Mucosa of stomach (tissue), 1 donor: ENCODE measurements around the gene CD79A.
A peak's percentile ranks its signal among the peaks of the same experiment; 100 is the strongest.

Experiments
- H3K27me3 ChIP-seq: one replicate; pipeline ENCODE4 v1.7.0; 2013; ENCODE audit warnings: mild to moderate bottlenecking, low read length; ENCODE audit not compliant: control insufficient read depth, insufficient read depth
- H3K36me3 ChIP-seq: one replicate; pipeline ENCODE4 v1.7.0; 2013; ENCODE audit warnings: low read length; ENCODE audit not compliant: control insufficient read depth, insufficient read depth
- H3K4me1 ChIP-seq: one replicate; pipeline ENCODE4 v1.7.0; 2013; ENCODE audit warnings: mild to moderate bottlenecking, low read length; ENCODE audit not compliant: control insufficient read depth, insufficient read depth
- H3K4me3 ChIP-seq: one replicate; pipeline ENCODE4 v1.7.0; 2013; ENCODE audit warnings: low read length
- H3K9ac ChIP-seq: one replicate; pipeline ENCODE4 v1.7.0; 2013; ENCODE audit warnings: mild to moderate bottlenecking, low read length, moderate library complexity
- H3K9me3 ChIP-seq: one replicate; pipeline ENCODE4 v1.7.0; 2013; ENCODE audit warnings: mild to moderate bottlenecking, low read length, moderate library complexity; ENCODE audit not compliant: control insufficient read depth
- donor health status: Pancreatic carcinoma.

The CD79A gene

DNA sequence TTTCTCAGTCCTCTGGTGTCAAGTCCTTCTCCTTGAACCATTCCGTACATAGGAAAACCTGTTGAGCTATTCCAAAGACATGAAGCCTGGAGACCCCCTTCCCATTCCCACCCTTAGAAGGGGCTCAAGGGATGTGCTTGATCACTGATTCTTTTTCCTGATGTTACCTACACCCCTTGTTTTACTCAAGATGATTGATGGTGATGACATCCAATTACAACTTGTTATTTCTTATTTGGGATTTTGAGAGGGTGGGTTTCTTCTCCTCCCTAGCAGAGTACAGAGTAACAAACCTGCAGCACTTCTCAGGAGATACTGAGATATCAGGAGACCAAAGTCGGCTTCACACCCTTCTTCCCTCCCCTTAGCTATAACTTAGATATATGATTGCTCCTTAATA is 23.7 kb upstream of the CD79A start:
- H3K27me3 ChIP-seq, result peaks cover 10% of the 10 kb centered on the region
- H3K36me3 ChIP-seq, result no peaks in the 10 kb centered on the region
- no peak overlapping the region for H3K9ac ChIP-seq
- H3K9me3 ChIP-seq, result no peaks in the 10 kb centered on the region
- no peak overlapping the region for H3K4me3 ChIP-seq
- no peaks in the 10 kb centered on the region for H3K4me1 ChIP-seq

DNA sequence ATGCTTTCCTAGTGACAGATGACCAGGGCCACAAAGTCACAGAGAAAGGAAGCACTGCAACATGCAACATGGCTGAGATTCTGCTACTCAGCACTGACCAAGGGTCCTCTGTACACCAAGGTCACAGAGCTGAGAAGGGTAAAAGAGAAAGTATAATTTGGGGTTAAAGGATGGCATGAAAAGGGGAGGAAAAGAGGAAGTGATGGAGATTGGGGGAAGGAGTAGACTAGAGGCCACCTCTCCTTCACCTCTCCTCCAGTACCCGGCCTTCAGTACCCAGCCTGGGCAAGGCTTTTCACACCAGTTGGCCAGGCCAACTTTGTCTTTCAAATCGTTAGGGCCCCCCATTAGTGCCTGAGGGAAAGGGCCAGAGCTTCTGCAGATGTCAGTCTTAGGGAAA is 23.3 kb upstream of the CD79A start:
- Histone ChIP-seq H3K4me3 (no peak overlapping the region), H3K4me1 (no peaks in the 10 kb centered on the region), H3K9me3 (no peaks in the 10 kb centered on the region), H3K27me3 (peaks cover 10% of the 10 kb centered on the region), H3K9ac (no peak overlapping the region), H3K36me3 (no peaks in the 10 kb centered on the region)

DNA sequence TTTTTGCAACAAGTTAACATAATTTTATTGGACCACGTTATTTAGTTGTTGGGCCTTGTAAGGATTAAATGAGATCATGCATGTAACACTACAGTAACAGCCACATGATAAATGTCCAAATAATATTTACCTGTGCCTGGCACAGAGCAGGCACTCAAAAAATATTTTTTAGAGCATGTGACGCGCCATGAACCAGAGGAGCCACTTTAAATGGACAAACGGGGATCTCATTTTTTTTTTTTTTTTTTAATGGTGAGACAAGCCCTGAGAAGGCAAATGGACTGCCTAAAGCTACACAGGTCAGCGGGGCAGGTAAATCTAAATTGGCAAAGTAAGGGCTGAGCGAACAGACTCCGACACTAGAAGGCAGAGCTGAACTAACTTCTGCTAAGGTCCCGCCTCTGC is 17.9 kb upstream of the CD79A start:
- H3K9ac ChIP-seq, result peak overlapping the region; percentile 11
- H3K4me1 ChIP-seq, result peaks cover 37% of the 10 kb centered on the region
- H3K36me3 ChIP-seq, result peaks cover 4% of the 10 kb centered on the region
- no peak overlapping the region for H3K4me3 ChIP-seq
- H3K9me3 ChIP-seq, result no peaks in the 10 kb centered on the region
- H3K27me3 ChIP-seq, result no peaks in the 10 kb centered on the region

DNA sequence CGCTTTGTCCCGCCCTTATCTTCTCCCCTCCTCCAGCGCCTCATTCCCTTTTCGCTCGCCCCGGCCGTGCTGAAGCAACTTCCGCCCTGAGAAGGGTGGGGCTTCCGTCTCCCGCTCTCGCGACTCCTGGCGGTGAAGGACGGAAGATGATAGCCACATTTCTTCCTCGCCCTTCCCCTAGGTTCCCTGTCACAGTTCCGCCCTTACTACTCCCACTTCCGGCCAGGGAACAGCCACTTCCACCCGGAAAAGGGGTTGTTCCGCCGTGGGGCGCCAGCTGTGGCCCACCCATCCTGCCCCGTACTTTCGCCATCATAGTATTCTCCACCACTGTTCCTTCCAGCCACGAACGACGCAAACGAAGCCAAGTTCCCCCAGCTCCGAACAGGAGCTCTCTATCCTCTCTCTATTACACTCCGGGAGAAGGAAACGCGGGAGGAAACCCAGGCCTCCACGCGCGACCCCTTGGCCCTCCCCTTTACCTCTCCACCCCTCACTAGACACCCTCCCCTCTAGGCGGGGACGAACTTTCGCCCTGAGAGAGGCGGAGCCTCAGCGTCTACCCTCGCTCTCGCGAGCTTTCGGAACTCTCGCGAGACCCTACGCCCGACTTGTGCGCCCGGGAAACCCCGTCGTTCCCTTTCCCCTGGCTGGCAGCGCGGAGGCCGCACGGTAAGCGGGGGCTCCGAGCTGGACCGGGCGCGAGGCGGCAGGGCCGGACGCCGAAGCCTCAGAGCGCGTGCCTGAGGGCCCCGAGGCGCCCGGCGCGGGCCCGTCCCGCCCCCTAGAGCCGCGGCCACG is 17.3 kb upstream of the CD79A start, which contains the start of gene RPS19:
RPS19 (plus strand) TSS at position 638 of the 801 bp plus-strand sequence. CDS start 520 bp downstream, outside the sequence.
- Histone ChIP-seq H3K9ac (peak within 1 kb of the TSS; percentile 94), H3K36me3 (peaks cover 9% of the 10 kb centered on the region), H3K9me3 (no peaks in the 10 kb centered on the region), H3K4me3 (peak within 1 kb of the TSS; percentile 72), H3K27me3 (no peaks in the 10 kb centered on the region), H3K4me1 (peaks cover 37% of the 10 kb centered on the region)

- peaks cover 37% of the 10 kb centered on the region for H3K4me1 ChIP-seq
- H3K36me3 ChIP-seq, result peaks cover 9% of the 10 kb centered on the region
- H3K9me3 ChIP-seq, result no peaks in the 10 kb centered on the region
- H3K4me3 ChIP-seq, result peak overlapping the region; percentile 72
- H3K27me3 ChIP-seq, result no peaks in the 10 kb centered on the region
- peak overlapping the region; percentile 94 for H3K9ac ChIP-seq
Observed at GRCh38 chr19:41860419-41861115, 16.5 kb upstream of the CD79A start.

DNA sequence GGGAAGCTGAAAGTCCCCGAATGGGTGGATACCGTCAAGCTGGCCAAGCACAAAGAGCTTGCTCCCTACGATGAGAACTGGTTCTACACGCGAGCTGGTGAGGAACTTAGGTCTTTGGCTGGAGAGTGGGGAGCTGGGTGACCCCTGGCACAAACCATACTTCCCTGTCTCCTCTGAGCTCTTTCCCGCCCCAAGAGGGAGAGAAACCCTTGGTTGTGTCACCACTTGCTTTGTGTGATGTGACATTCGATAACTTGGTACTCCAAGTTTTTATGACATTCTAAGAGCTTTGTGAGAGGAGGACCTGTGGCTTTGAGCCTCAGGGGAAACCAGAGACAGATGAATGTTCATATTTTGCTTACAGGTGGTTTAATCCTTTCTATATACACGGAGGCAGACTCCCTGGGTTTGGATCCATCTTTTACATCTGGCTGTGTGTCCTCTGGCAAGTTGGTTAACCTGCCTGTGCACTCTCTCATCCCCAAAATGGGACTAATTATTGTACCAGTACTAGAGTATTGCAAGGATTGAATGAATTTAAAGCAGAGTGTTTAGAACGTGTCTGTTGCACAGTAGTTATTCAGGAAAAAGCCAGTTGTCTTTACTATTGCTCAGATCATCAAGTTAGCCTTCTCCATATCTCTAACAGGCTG is 15.8 kb upstream of the CD79A start:
- Histone ChIP-seq H3K36me3 (peaks cover 9% of the 10 kb centered on the region), H3K4me1 (peaks cover 37% of the 10 kb centered on the region), H3K4me3 (peak overlapping the region; percentile 72), H3K9ac (peak overlapping the region; percentile 94), H3K9me3 (no peaks in the 10 kb centered on the region), H3K27me3 (no peaks in the 10 kb centered on the region)

- no peak overlapping the region for H3K4me3 ChIP-seq
- H3K9me3 ChIP-seq, result no peaks in the 10 kb centered on the region
- H3K4me1 ChIP-seq, result peaks cover 37% of the 10 kb centered on the region
- H3K36me3 ChIP-seq, result peaks cover 9% of the 10 kb centered on the region
- H3K9ac ChIP-seq, result peak overlapping the region; percentile 94
- H3K27me3 ChIP-seq, result no peaks in the 10 kb centered on the region
Observed at GRCh38 chr19:41861846-41862245, 15.2 kb upstream of the CD79A start.

- no peaks in the 10 kb centered on the region for H3K9me3 ChIP-seq
- H3K9ac ChIP-seq, result peak overlapping the region; percentile 94
- peaks cover 9% of the 10 kb centered on the region for H3K36me3 ChIP-seq
- H3K4me1 ChIP-seq, result peaks cover 37% of the 10 kb centered on the region
- H3K27me3 ChIP-seq, result no peaks in the 10 kb centered on the region
- H3K4me3 ChIP-seq, result no peak overlapping the region
Observed at GRCh38 chr19:41862445-41862986, 14.6 kb upstream of the CD79A start.

GRCh38 chr19:41863209-41863931 is 13.7 kb upstream of the CD79A start:
- H3K27me3 ChIP-seq, result no peaks in the 10 kb centered on the region
- H3K4me3 ChIP-seq, result no peak overlapping the region
- H3K9ac ChIP-seq, result peak overlapping the region; percentile 28
- peaks cover 45% of the 10 kb centered on the region for H3K4me1 ChIP-seq
- H3K36me3 ChIP-seq, result peaks cover 9% of the 10 kb centered on the region
- H3K9me3 ChIP-seq, result no peaks in the 10 kb centered on the region

- no peak overlapping the region for H3K9ac ChIP-seq
- H3K36me3 ChIP-seq, result peaks cover 12% of the 10 kb centered on the region
- no peak overlapping the region for H3K4me3 ChIP-seq
- H3K9me3 ChIP-seq, result no peaks in the 10 kb centered on the region
- H3K4me1 ChIP-seq, result peaks cover 49% of the 10 kb centered on the region
- H3K27me3 ChIP-seq, result no peaks in the 10 kb centered on the region
Observed at GRCh38 chr19:41864374-41864773, 12.7 kb upstream of the CD79A start.

- H3K4me1 ChIP-seq, result peaks cover 50% of the 10 kb centered on the region
- H3K27me3 ChIP-seq, result no peaks in the 10 kb centered on the region
- H3K9me3 ChIP-seq, result no peaks in the 10 kb centered on the region
- peaks cover 17% of the 10 kb centered on the region for H3K36me3 ChIP-seq
- H3K9ac ChIP-seq, result no peak overlapping the region
- H3K4me3 ChIP-seq, result no peak overlapping the region
Observed at GRCh38 chr19:41866284-41866683, 10.8 kb upstream of the CD79A start.
